ENCODE measurements around the gene CYP17A1. TPM values are rescaled to one million over a fixed set of nuclear protein-coding genes. Genes with fewer than 3 reads are reported as not detected.

The CYP17A1 gene
- total RNA-seq, 3 donors from 2014 or later (not counting 1 experiment from before 2014, with no cell fraction given): not detected

- Histone ChIP-seq H3K9me3 (ENCODE audit: control insufficient read depth, insufficient read depth, low read length) (no peaks in the 10 kb centered on the region), H3K4me1 (ENCODE audit: control insufficient read depth, insufficient read depth, low read length) (peaks cover 26% of the 10 kb centered on the region), H3K4me3 (ENCODE audit: low read length) (no peak overlapping the region), H3K27me3 (ENCODE audit: control insufficient read depth, insufficient read depth, low read length) (no peaks in the 10 kb centered on the region), H3K27ac (ENCODE audit: low read length) (no peak overlapping the region), H3K36me3 (ENCODE audit: control insufficient read depth, insufficient read depth, low read length) (peaks cover 5% of the 10 kb centered on the region)
- TF ChIP-seq CTCF (IDR thresholded peaks at IDR 0.05): no peak
- Mint-ChIP-seq H3K4me3 (no peak overlapping the region), H3K36me3 (no peaks in the 10 kb centered on the region), H3K27ac (peak overlapping the region in 1 of 2 donors; percentile 17), H3K4me1 (peaks cover 47 to 58% of the 10 kb centered on the region in 2 donors), H3K27me3 (ENCODE audit: low read depth in 2 of 2) (no peaks in the 10 kb centered on the region), H3K9me3 (no peaks in the 10 kb centered on the region)
- intact Hi-C loops (cut with micrococcal nuclease): no loop called here
- WGBS (ENCODE audit: insufficient coverage): 95% methylated on average over 8 of the region's 8 CpGs
- no peak for DNase-seq
- no peak for ATAC-seq
Measured at GRCh38 chr10:102791754-102792395, 45.3 kb downstream of the CYP17A1 start.

- Histone ChIP-seq H3K27me3 (ENCODE audit: control insufficient read depth, insufficient read depth, low read length) (no peaks in the 10 kb centered on the region), H3K27ac (ENCODE audit: low read length) (no peak overlapping the region), H3K4me1 (ENCODE audit: control insufficient read depth, insufficient read depth, low read length) (peaks cover 32% of the 10 kb centered on the region), H3K4me3 (ENCODE audit: low read length) (no peak overlapping the region), H3K9me3 (ENCODE audit: control insufficient read depth, insufficient read depth, low read length) (no peaks in the 10 kb centered on the region), H3K36me3 (ENCODE audit: control insufficient read depth, insufficient read depth, low read length) (no peaks in the 10 kb centered on the region)
- WGBS (ENCODE audit: insufficient coverage): 65% methylated on average over 2 of the region's 2 CpGs
- Mint-ChIP-seq H3K36me3 (no peaks in the 10 kb centered on the region), H3K4me3 (no peak overlapping the region), H3K9me3 (no peaks in the 10 kb centered on the region), H3K27ac (peak overlapping the region; percentile 39 to 76), H3K27me3 (ENCODE audit: low read depth in 2 of 2) (no peaks in the 10 kb centered on the region), H3K4me1 (peaks cover 59 to 60% of the 10 kb centered on the region in 2 donors)
- intact Hi-C loops (cut with micrococcal nuclease): no loop called here
- no peak for TF ChIP-seq CTCF (IDR thresholded peaks at IDR 0.05)
- ATAC-seq: peak in 1 of 3 donors; percentile 26
- DNase-seq: no peak
Measured at GRCh38 chr10:102785818-102786217, 51.4 kb downstream of the CYP17A1 start.

- Histone ChIP-seq H3K27me3 (ENCODE audit: control insufficient read depth, insufficient read depth, low read length) (no peaks in the 10 kb centered on the region), H3K9me3 (ENCODE audit: control insufficient read depth, insufficient read depth, low read length) (no peaks in the 10 kb centered on the region), H3K4me3 (ENCODE audit: low read length) (no peak overlapping the region), H3K27ac (ENCODE audit: low read length) (no peak overlapping the region), H3K36me3 (ENCODE audit: control insufficient read depth, insufficient read depth, low read length) (no peaks in the 10 kb centered on the region), H3K4me1 (ENCODE audit: control insufficient read depth, insufficient read depth, low read length) (peaks cover 32% of the 10 kb centered on the region)
- Mint-ChIP-seq H3K9me3 (no peaks in the 10 kb centered on the region), H3K27ac (peak overlapping the region; percentile 77 to 86), H3K36me3 (no peaks in the 10 kb centered on the region), H3K27me3 (ENCODE audit: low read depth in 2 of 2) (no peaks in the 10 kb centered on the region), H3K4me3 (no peak overlapping the region), H3K4me1 (peaks cover 66 to 67% of the 10 kb centered on the region in 2 donors)
- WGBS (ENCODE audit: insufficient coverage): no CpG with 5 or more reads among the region's 1 CpG
- intact Hi-C loops (cut with micrococcal nuclease): no loop called here
- DNase-seq (no peak), ATAC-seq (no peak)
- TF ChIP-seq CTCF (IDR thresholded peaks at IDR 0.05): no peak
Measured at GRCh38 chr10:102783568-102783967, 53.6 kb downstream of the CYP17A1 start.
